Liver (tissue), 9 donors: ENCODE data around the gene HAUS7. TPM values are rescaled to one million over a fixed set of nuclear protein-coding genes. Genes with fewer than 3 reads are reported as not detected.

Experiments
- DNase-seq: peaks from one replicate; pipeline ENCODE4 v3.0.0-alpha.2; 2017; ENCODE audit warnings: low spot score
- H3K27ac ChIP-seq, 2 donors: one replicate each; pipeline ENCODE4 v1.7.0; 2013; ENCODE audit warnings: inconsistent platforms in 2 of 2, low read length in 2 of 2, control low read depth in 1 of 2, low read depth in 1 of 2, mild to moderate bottlenecking in 1 of 2
- H3K27me3 ChIP-seq, 4 donors: one replicate each; pipeline versions ENCODE4 v1.6.1 to v1.7.0; 2013; ENCODE audit warnings: low read length in 3 of 4, inconsistent platforms in 1 of 4, mild to moderate bottlenecking in 1 of 4, moderate library complexity in 1 of 4; ENCODE audit not compliant: control insufficient read depth in 4 of 4, insufficient read depth in 4 of 4
- H3K36me3 ChIP-seq, 4 donors: one replicate each; pipeline versions ENCODE4 v1.6.1 to v1.7.0; 2013; ENCODE audit warnings: low read length in 3 of 4, mild to moderate bottlenecking in 3 of 4, low read depth in 1 of 4, moderate library complexity in 1 of 4; ENCODE audit not compliant: control insufficient read depth in 4 of 4, insufficient read depth in 3 of 4
- H3K4me1 ChIP-seq, 4 donors: one replicate each; pipeline versions ENCODE4 v1.6.1 to v1.7.0; 2013; ENCODE audit warnings: low read length in 3 of 4, mild to moderate bottlenecking in 3 of 4, moderate library complexity in 1 of 4; ENCODE audit not compliant: control insufficient read depth in 4 of 4, insufficient read depth in 4 of 4
- H3K4me3 ChIP-seq, 3 donors: one replicate each; pipeline versions ENCODE4 v1.6.1 to v1.7.0; 2013; ENCODE audit warnings: low read length in 3 of 3, control low read depth in 1 of 3, low read depth in 1 of 3, mild to moderate bottlenecking in 1 of 3
- H3K9ac ChIP-seq, 2 donors: one replicate each; pipeline ENCODE4 v1.7.0; 2013; ENCODE audit warnings: low read length in 2 of 2, mild to moderate bottlenecking in 2 of 2, moderate library complexity in 2 of 2, control low read depth in 1 of 2, low read depth in 1 of 2
- H3K9me3 ChIP-seq, 4 donors: one replicate each; pipeline versions ENCODE4 v1.6.1 to v1.7.0; 2013; ENCODE audit warnings: low read length in 3 of 4; ENCODE audit not compliant: control insufficient read depth in 4 of 4
- EGR1 ChIP-seq, 2 donors: IDR thresholded peaks; 2 replicates each; pipeline ENCODE4 v1.6.1; 2016 to 2018; ENCODE audit warnings: antibody characterized with exemption in 2 of 2, low read depth in 2 of 2
- FOXA1 ChIP-seq: IDR thresholded peaks from 2 replicates; pipeline ENCODE4 v1.6.1; 2016; ENCODE audit warnings: antibody characterized with exemption
- FOXA2 ChIP-seq: IDR thresholded peaks from 2 replicates; pipeline ENCODE4 v1.6.1; 2016; ENCODE audit warnings: antibody characterized with exemption
- GABPA ChIP-seq, 2 donors: IDR thresholded peaks in 1 of 2; conservative IDR thresholded peaks in 1 of 2; 2 replicates each; pipeline ENCODE4 v1.6.1; 2016; ENCODE audit warnings: antibody characterized with exemption in 2 of 2, mild to moderate bottlenecking in 1 of 2, moderate library complexity in 1 of 2
- HNF4A ChIP-seq, 2 donors: conservative IDR thresholded peaks; 2 replicates each; pipeline ENCODE4 v1.6.1; 2016; ENCODE audit warnings: antibody characterized with exemption in 2 of 2, mild to moderate bottlenecking in 2 of 2
- HNF4G ChIP-seq: IDR thresholded peaks from 2 replicates; pipeline ENCODE4 v1.6.1; 2016; ENCODE audit warnings: antibody characterized with exemption
- JUND ChIP-seq, 2 donors: IDR thresholded peaks; 2 replicates each; pipeline ENCODE4 v1.6.1; 2016; ENCODE audit warnings: antibody characterized with exemption in 2 of 2
- NR2F2 ChIP-seq: IDR thresholded peaks from 2 replicates; pipeline ENCODE4 v1.6.1; 2016; ENCODE audit warnings: antibody characterized with exemption
- RAD21 ChIP-seq, 2 donors: IDR thresholded peaks; 2 replicates each; pipeline ENCODE4 v1.6.1; 2016; ENCODE audit warnings: antibody characterized with exemption in 2 of 2, mild to moderate bottlenecking in 2 of 2
- RXRA ChIP-seq, 2 donors: IDR thresholded peaks; 2 replicates each; pipeline ENCODE4 v1.6.1; 2017 to 2018; ENCODE audit warnings: antibody characterized with exemption in 2 of 2, mild to moderate bottlenecking in 1 of 2
- SP1 ChIP-seq: IDR thresholded peaks from 2 replicates; pipeline ENCODE4 v1.6.1; 2018; ENCODE audit warnings: antibody characterized with exemption, mild to moderate bottlenecking
- TAF1 ChIP-seq: conservative IDR thresholded peaks from 2 replicates; pipeline ENCODE4 v1.6.1; 2016; ENCODE audit warnings: antibody characterized with exemption, mild to moderate bottlenecking
- YY1 ChIP-seq: IDR thresholded peaks from 2 replicates; pipeline ENCODE4 v1.6.1; 2016; ENCODE audit warnings: antibody characterized with exemption, mild to moderate bottlenecking
- WGBS: extraction: QIAGEN DNeasy Blood & Tissue Kit; methylation state at CpG from one replicate; pipeline ENCODE4 v1.1.7; 2013; 5-methylcytosine and 5-hydroxymethylcytosine counted together
- polyA plus RNA-seq, 2 donors: library from polyadenylated mRNA; stranded (reverse) in 1 of 2; unstranded in 1 of 2; fragments of 200-250 nt in 1 of 2; fragments of >200 nt in 1 of 2; fragmentation: Nextera tagmentation in 1 of 2; extraction: Ambion mirVana in 1 of 2; gene quantifications; one replicate each; pipeline versions ENCODE4 v1.2.1 to v1.2.3, GENCODE V29; 2013 to 2015
- total RNA-seq, 2 donors: library from RNA; depleted of rRNA; stranded (reverse); fragments of >200 nt; gene quantifications; one replicate each; pipeline ENCODE4 v1.2.3, GENCODE V29; 2014
- TF ChIP-seq, protein P1 (sequence below): IDR thresholded peaks from 2 replicates; pipeline ENCODE4 v1.6.1; 2016; ENCODE audit warnings: antibody characterized with exemption
- TF ChIP-seq, protein P2 (sequence below): IDR thresholded peaks from 2 replicates; pipeline ENCODE4 v1.6.1; 2016; ENCODE audit warnings: antibody characterized with exemption
- TF ChIP-seq, protein P3 (sequence below): IDR thresholded peaks from 2 replicates; pipeline ENCODE4 v1.6.1; 2016; ENCODE audit warnings: antibody characterized with exemption
- TF ChIP-seq, protein P4 (sequence below): IDR thresholded peaks from 2 replicates; pipeline ENCODE4 v1.6.1; 2016; ENCODE audit warnings: antibody characterized with exemption, mild to moderate bottlenecking
- TF ChIP-seq, protein P5 (sequence below): fragments of 150-350 bp; IDR thresholded peaks from 2 replicates; pipeline ENCODE4 v1.5.1; 2017; ENCODE audit warnings: improper control_type of control experiment, low read depth, low read length; ENCODE audit not compliant: missing input control
- donor health status: healthy.
- donor health status: healthy.
- donor health status: healthy.
- donor health status: healthy.
- donor health status: healthy.

The HAUS7 gene
- total and polyA plus RNA-seq, 4 donors, result 7.0 to 8.9 (median 7.8) TPM

DNA sequence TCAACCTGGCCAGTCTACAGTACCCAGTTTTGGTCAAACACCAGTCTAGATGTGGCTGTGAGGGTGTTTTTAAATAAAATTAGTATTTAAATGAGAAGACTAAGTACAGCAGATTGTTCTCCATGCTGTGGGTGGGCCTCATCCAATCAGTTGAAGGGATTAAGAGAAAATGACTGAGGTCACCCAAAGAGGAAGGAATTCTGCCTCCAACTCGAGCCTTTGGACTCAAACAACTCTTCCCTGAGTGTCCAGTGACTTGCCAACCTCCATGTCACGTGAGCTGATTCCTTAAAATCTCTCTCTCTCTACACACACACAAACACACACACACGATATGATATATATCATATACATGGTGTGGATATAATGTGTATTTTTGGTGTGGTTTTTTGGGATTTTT lies 34.5 kb downstream of the HAUS7 start:
- TF ChIP-seq, protein P1, sequence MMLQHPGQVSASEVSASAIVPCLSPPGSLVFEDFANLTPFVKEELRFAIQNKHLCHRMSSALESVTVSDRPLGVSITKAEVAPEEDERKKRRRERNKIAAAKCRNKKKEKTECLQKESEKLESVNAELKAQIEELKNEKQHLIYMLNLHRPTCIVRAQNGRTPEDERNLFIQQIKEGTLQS, result no peak
- TF ChIP-seq, protein P2, sequence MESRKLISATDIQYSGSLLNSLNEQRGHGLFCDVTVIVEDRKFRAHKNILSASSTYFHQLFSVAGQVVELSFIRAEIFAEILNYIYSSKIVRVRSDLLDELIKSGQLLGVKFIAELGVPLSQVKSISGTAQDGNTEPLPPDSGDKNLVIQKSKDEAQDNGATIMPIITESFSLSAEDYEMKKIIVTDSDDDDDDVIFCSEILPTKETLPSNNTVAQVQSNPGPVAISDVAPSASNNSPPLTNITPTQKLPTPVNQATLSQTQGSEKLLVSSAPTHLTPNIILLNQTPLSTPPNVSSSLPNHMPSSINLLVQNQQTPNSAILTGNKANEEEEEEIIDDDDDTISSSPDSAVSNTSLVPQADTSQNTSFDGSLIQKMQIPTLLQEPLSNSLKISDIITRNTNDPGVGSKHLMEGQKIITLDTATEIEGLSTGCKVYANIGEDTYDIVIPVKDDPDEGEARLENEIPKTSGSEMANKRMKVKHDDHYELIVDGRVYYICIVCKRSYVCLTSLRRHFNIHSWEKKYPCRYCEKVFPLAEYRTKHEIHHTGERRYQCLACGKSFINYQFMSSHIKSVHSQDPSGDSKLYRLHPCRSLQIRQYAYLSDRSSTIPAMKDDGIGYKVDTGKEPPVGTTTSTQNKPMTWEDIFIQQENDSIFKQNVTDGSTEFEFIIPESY, result no peak
- no peak for TF ChIP-seq YY1
- TF ChIP-seq, protein P3, sequence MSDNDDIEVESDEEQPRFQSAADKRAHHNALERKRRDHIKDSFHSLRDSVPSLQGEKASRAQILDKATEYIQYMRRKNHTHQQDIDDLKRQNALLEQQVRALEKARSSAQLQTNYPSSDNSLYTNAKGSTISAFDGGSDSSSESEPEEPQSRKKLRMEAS, result no peak
- TF ChIP-seq, protein P4, sequence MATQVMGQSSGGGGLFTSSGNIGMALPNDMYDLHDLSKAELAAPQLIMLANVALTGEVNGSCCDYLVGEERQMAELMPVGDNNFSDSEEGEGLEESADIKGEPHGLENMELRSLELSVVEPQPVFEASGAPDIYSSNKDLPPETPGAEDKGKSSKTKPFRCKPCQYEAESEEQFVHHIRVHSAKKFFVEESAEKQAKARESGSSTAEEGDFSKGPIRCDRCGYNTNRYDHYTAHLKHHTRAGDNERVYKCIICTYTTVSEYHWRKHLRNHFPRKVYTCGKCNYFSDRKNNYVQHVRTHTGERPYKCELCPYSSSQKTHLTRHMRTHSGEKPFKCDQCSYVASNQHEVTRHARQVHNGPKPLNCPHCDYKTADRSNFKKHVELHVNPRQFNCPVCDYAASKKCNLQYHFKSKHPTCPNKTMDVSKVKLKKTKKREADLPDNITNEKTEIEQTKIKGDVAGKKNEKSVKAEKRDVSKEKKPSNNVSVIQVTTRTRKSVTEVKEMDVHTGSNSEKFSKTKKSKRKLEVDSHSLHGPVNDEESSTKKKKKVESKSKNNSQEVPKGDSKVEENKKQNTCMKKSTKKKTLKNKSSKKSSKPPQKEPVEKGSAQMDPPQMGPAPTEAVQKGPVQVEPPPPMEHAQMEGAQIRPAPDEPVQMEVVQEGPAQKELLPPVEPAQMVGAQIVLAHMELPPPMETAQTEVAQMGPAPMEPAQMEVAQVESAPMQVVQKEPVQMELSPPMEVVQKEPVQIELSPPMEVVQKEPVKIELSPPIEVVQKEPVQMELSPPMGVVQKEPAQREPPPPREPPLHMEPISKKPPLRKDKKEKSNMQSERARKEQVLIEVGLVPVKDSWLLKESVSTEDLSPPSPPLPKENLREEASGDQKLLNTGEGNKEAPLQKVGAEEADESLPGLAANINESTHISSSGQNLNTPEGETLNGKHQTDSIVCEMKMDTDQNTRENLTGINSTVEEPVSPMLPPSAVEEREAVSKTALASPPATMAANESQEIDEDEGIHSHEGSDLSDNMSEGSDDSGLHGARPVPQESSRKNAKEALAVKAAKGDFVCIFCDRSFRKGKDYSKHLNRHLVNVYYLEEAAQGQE, result no peak
- no peak for TF ChIP-seq HNF4G
- TF ChIP-seq TAF1, result no peak
- DNase-seq, result no peak
- H3K27me3 ChIP-seq, result peaks cover 0 to 6% (median 0%) of the 10 kb centered on the region in 4 donors
- no peaks in the 10 kb centered on the region for H3K36me3 ChIP-seq
- peaks cover 0 to 4% (median 0%) of the 10 kb centered on the region in 4 donors for H3K9me3 ChIP-seq
- 66% methylated on average over 3 of the region's 3 CpGs for WGBS
- no peak overlapping the region for H3K9ac ChIP-seq
- H3K27ac ChIP-seq, result no peak overlapping the region
- H3K4me1 ChIP-seq, result no peaks in the 10 kb centered on the region
- H3K4me3 ChIP-seq, result no peak overlapping the region

DNA sequence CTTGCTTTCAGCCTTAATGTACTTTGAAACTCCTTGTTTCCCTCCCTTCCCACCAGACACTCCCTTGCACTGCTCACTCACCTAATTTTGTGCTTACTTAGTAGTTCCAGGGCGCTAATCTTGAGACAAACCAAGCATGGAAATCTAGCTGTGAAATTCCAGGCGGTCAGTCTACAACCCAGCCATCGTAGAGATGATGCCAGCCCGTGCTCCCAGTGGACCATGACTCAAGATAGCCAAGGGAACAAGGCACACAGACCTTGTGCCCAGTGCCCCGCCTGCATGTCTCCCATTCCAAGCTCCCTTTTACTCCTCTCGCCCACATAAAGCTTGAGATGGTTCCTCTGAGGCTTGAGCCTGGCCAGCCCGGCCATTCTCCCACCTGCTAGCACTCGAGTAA lies 35.6 kb downstream of the HAUS7 start:
- 95% methylated on average over 8 of the region's 8 CpGs for WGBS
- DNase-seq, result no peak
- no peak overlapping the region for H3K9ac ChIP-seq

More for the DNA sequence above, 35.6 kb downstream of the HAUS7 start:
- no peaks in the 10 kb centered on the region for H3K36me3 ChIP-seq
- no peak for TF ChIP-seq SP1
- no peak for TF ChIP-seq TAF1
- no peak for TF ChIP-seq HNF4A (conservative IDR thresholded peaks at IDR 0.05)
- no peak for TF ChIP-seq NR2F2
- TF ChIP-seq, protein P5, sequence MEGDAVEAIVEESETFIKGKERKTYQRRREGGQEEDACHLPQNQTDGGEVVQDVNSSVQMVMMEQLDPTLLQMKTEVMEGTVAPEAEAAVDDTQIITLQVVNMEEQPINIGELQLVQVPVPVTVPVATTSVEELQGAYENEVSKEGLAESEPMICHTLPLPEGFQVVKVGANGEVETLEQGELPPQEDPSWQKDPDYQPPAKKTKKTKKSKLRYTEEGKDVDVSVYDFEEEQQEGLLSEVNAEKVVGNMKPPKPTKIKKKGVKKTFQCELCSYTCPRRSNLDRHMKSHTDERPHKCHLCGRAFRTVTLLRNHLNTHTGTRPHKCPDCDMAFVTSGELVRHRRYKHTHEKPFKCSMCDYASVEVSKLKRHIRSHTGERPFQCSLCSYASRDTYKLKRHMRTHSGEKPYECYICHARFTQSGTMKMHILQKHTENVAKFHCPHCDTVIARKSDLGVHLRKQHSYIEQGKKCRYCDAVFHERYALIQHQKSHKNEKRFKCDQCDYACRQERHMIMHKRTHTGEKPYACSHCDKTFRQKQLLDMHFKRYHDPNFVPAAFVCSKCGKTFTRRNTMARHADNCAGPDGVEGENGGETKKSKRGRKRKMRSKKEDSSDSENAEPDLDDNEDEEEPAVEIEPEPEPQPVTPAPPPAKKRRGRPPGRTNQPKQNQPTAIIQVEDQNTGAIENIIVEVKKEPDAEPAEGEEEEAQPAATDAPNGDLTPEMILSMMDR, result no peak
- TF ChIP-seq, protein P3, result no peak
- TF ChIP-seq FOXA1, result no peak
- TF ChIP-seq HNF4G, result no peak
- no peak for TF ChIP-seq EGR1 (IDR thresholded peaks at IDR 0.05; ENCODE audit: low read depth in 2 of 2)
- no peak for TF ChIP-seq YY1
- TF ChIP-seq RAD21 (IDR thresholded peaks at IDR 0.05), result no peak
- no peak for TF ChIP-seq GABPA (IDR thresholded peaks at IDR 0.05 in 1 of 2, conservative IDR thresholded peaks at IDR 0.05 in 1 of 2)
- no peak for TF ChIP-seq FOXA2
- TF ChIP-seq, protein P2, result no peak
- no peak for TF ChIP-seq RXRA (IDR thresholded peaks at IDR 0.05)
- TF ChIP-seq, protein P1, result no peak
- TF ChIP-seq JUND (IDR thresholded peaks at IDR 0.05), result no peak
- peaks cover 0 to 6% (median 1%) of the 10 kb centered on the region in 4 donors for H3K9me3 ChIP-seq
- no peaks in the 10 kb centered on the region for H3K4me1 ChIP-seq
- peaks cover 0 to 8% (median 0%) of the 10 kb centered on the region in 4 donors for H3K27me3 ChIP-seq
- H3K27ac ChIP-seq, result no peak overlapping the region
- H3K4me3 ChIP-seq, result no peak overlapping the region
